Endothelial cell of umbilical vein (primary cell): ENCODE data around the gene SHC1. TPM values are rescaled to one million over a fixed set of nuclear protein-coding genes. Genes with fewer than 3 reads are reported as not detected.
A peak's percentile ranks its signal among the peaks of the same experiment; 100 is the strongest.

Source experiments
- BruUV-seq: library from RNA; stranded (reverse); fragments of 400-500 nt; replicated peaks from 2 replicates; lab custom pipeline; 2021; lab: Mats Ljungman, UMichigan
- CTCF ChIA-PET: fragments of 300-600, 350-600 bp; sonication (Branson Sonifier 250); formaldehyde crosslinking; loops from one replicate; lab custom pipeline; 2021; ENCODE audit warnings: antibody characterized with exemption, inconsistent platforms; lab: Charles Lee
- POLR2A ChIA-PET: fragments of 300-600, 350-600 bp; sonication (Branson Sonifier 250); formaldehyde crosslinking; loops from one replicate; lab custom pipeline; 2021; ENCODE audit warnings: antibody characterized with exemption, inconsistent platforms; lab: Charles Lee
- DNase-seq: peaks from one replicate; pipeline ENCODE4 v3.0.0-alpha.2; 2011; ENCODE audit warnings: low read depth, low spot score
- FAIRE-seq: peaks from 2 replicates; lab custom pipeline; 2011; peaks lifted over from hg19 to GRCh38; lab: Jason Lieb, UNC
- H2AFZ ChIP-seq: 2 replicates; pipeline ENCODE4 v1.6.0; 2012; ENCODE audit warnings: low read depth, low read length, control low read depth, inconsistent platforms
- H3K27ac ChIP-seq: 2 replicates; pipeline ENCODE4 v1.5.1; 2011; ENCODE audit warnings: low read depth, mild to moderate bottlenecking, control low read depth, low read length, moderate library complexity; ENCODE audit not compliant: insufficient read depth
- H3K27me3 ChIP-seq, 2 experiments: 2 replicates each; pipeline versions ENCODE4 v1.6.0 to v1.6.1; 2011; ENCODE audit warnings: low read length in 2 of 2, mixed read lengths in 1 of 2; ENCODE audit not compliant: control insufficient read depth in 2 of 2, insufficient read depth in 2 of 2
- H3K36me3 ChIP-seq, 2 experiments: 2 replicates in 1 of 2; 3 replicates in 1 of 2; pipeline ENCODE4 v1.5.1; 2011; ENCODE audit warnings: low read length in 2 of 2, mild to moderate bottlenecking in 1 of 2, moderate library complexity in 1 of 2; ENCODE audit not compliant: control insufficient read depth in 2 of 2, insufficient read depth in 2 of 2; ENCODE audit errors: extremely low read depth in 1 of 2
- H3K4me1 ChIP-seq: 3 replicates; pipeline ENCODE4 v1.5.1; 2011; ENCODE audit warnings: mild to moderate bottlenecking, low read length; ENCODE audit not compliant: control insufficient read depth, insufficient read depth; ENCODE audit errors: extremely low read depth
- H3K4me2 ChIP-seq: 2 replicates; pipeline ENCODE4 v1.6.1; 2011; ENCODE audit warnings: low read length, control low read depth, mixed read lengths; ENCODE audit not compliant: insufficient read depth
- H3K4me3 ChIP-seq, 3 experiments: fragments of 200-600 bp in 1 of 3; sonication (generic), shearing (Covaris generic) in 1 of 3; replicated peaks in 1 of 3; 2 replicates each; pipeline ENCODE4 v1.5.1; 2011 to 2016; ENCODE audit warnings: control low read depth in 3 of 3, low read length in 3 of 3, mild to moderate bottlenecking in 2 of 3, inconsistent platforms in 1 of 3, low read depth in 1 of 3, moderate library complexity in 1 of 3; ENCODE audit not compliant: insufficient read depth in 1 of 3
- H3K79me2 ChIP-seq: 2 replicates; pipeline ENCODE4 v1.6.0; 2012; ENCODE audit warnings: low read length, inconsistent platforms; ENCODE audit not compliant: control insufficient read depth, insufficient read depth
- H3K9ac ChIP-seq: replicated peaks from 2 replicates; pipeline ENCODE3; 2011; ENCODE audit warnings: low read length, control low read depth; ENCODE audit not compliant: insufficient read depth; ENCODE audit errors: extremely low read depth
- H3K9me1 ChIP-seq: replicated peaks from 3 replicates; pipeline ENCODE4 v1.6.0; 2011; ENCODE audit warnings: mild to moderate bottlenecking, low read length; ENCODE audit not compliant: control insufficient read depth, insufficient read depth; ENCODE audit errors: extremely low read depth
- H3K9me3 ChIP-seq: replicated peaks from 2 replicates; pipeline ENCODE4 v1.5.1; 2012; ENCODE audit warnings: low read length, inconsistent platforms; ENCODE audit not compliant: control insufficient read depth, insufficient read depth
- H4K20me1 ChIP-seq: replicated peaks from 2 replicates; pipeline ENCODE3; 2011; ENCODE audit warnings: mild to moderate bottlenecking, low read length; ENCODE audit not compliant: control insufficient read depth, insufficient read depth; ENCODE audit errors: extremely low read depth
- EZH2 ChIP-seq: IDR thresholded peaks from 2 replicates; pipeline ENCODE4 v1.6.1; 2012; ENCODE audit warnings: borderline replicate concordance, low read depth, mild to moderate bottlenecking, moderate library complexity, low read length, inconsistent platforms; ENCODE audit not compliant: severe bottlenecking
- FOS ChIP-seq: IDR thresholded peaks from 2 replicates; pipeline ENCODE4 v1.6.1; 2011; ENCODE audit warnings: mild to moderate bottlenecking, low read length, moderate library complexity, borderline replicate concordance; ENCODE audit not compliant: insufficient read depth
- JUN ChIP-seq: IDR thresholded peaks from 2 replicates; pipeline ENCODE4 v1.6.1; 2011; ENCODE audit warnings: borderline replicate concordance, low read depth; ENCODE audit not compliant: insufficient read length, insufficient read depth
- POLR2A ChIP-seq: IDR thresholded peaks from 2 replicates; pipeline ENCODE4 v1.6.1; 2012; ENCODE audit warnings: low read depth, mild to moderate bottlenecking, control low read depth, low read length
- POLR2AphosphoS5 ChIP-seq: IDR thresholded peaks from 2 replicates; pipeline ENCODE4 v1.6.1; 2012; ENCODE audit warnings: low read depth, mild to moderate bottlenecking, control low read depth, low read length, moderate library complexity; ENCODE audit not compliant: insufficient read depth
- dilution Hi-C: fragments of 300-500 bp; cut with MboI; formaldehyde crosslinking; loops from one replicate; pipeline ENCODE4 v1.15.0; 2019; ENCODE audit warnings: low sequenced_read_pairs; ENCODE audit not compliant: extremely low pct_ligation_motif_present
- intact Hi-C: fragments of 100-400 bp; cut with micrococcal nuclease; formaldehyde crosslinking; loops from one replicate; pipeline ENCODE4 v1.10.0; 2022
- polyA plus RNA-seq, 4 experiments: library from polyadenylated mRNA; depleted of rRNA in 3 of 4; stranded (reverse) in 3 of 4; unstranded in 1 of 4; fragments of >200 nt; gene quantifications; 2 replicates each; pipeline versions ENCODE4 v1.2.1 to v1.2.3, GENCODE V29; 2011 to 2012; ENCODE audit warnings: missing spikeins in 1 of 4
- total RNA-seq: library from RNA; stranded (reverse); gene quantifications from 2 replicates; pipeline ENCODE4 v1.2.3, GENCODE V29; 2021

Gene SHC1
- total and polyA plus RNA-seq, 2 donors (not counting 3 experiments of a cell fraction or from before 2014, with no cell fraction given) = 316 to 324 TPM

DNA sequence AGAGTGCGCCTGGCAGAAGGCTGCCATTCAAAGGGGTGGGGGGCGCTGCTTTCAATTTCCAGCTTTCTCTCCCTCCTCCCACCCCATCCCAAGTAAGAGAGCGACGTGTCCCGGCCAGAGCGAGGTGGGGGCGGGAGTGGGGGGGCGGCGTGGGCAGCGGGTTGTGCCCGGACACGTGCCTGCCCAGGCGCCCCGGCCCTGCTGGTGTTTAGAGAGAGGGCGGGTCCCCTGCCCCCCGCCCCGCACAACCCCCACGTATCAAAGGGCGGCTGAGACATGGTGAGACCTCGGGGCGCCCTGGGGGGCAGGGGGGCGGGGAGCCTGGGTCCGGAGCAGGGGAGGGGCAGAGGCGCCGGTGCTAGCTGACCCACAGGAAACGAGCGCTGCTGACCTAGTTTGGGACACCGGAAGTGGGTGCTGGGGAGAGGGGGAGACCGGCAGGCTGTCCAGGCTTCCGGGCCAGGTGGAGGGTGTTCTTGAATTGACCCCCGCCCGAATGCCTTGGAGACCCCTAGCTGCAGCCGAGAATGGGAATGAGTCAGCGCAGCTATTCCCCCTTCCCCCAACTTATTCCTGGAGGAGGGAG lies 33.3 kb upstream of the SHC1 start:
- Histone ChIP-seq H3K9ac (peak overlapping the region; percentile 69), H3K36me3 (no peaks in the 10 kb centered on the region), H3K9me1 (no peaks in the 10 kb centered on the region), H3K27me3 (no peaks in the 10 kb centered on the region), H3K4me2 (peak overlapping the region; percentile 54), H3K79me2 (peaks cover 16% of the 10 kb centered on the region), H3K4me3 (peak overlapping the region; percentile 53 to 94 (median 65)), H4K20me1 (no peaks in the 10 kb centered on the region), H3K4me1 (peaks cover 25% of the 10 kb centered on the region), H3K27ac (peak overlapping the region; percentile 63), H2AFZ (peak overlapping the region; percentile 21), H3K9me3 (no peaks in the 10 kb centered on the region)
- dilution Hi-C loops = no loop called here
- ChIA-PET POLR2A (no interaction called here), CTCF (interaction anchor here (0.7 to 6.5 kb wide), 8 partner anchors 11 to 425 kb away, joined by 3 to 87 read pairs (median 4); partner anchors contain the start of genes ADAM15, FLAD1, PYGO2 and SHC1)
- DNase-seq (peak; percentile 33), FAIRE-seq (no peak)
- no TSS peak for BruUV-seq
- no peak for TF ChIP-seq POLR2AphosphoS5
- TF ChIP-seq FOS = peak; percentile 50
- intact Hi-C loops = loop anchor here (2.0 to 5.0 kb wide), 2 partner anchors 41 to 447 kb away; partner anchors contain the start of gene UBE2Q1

DNA sequence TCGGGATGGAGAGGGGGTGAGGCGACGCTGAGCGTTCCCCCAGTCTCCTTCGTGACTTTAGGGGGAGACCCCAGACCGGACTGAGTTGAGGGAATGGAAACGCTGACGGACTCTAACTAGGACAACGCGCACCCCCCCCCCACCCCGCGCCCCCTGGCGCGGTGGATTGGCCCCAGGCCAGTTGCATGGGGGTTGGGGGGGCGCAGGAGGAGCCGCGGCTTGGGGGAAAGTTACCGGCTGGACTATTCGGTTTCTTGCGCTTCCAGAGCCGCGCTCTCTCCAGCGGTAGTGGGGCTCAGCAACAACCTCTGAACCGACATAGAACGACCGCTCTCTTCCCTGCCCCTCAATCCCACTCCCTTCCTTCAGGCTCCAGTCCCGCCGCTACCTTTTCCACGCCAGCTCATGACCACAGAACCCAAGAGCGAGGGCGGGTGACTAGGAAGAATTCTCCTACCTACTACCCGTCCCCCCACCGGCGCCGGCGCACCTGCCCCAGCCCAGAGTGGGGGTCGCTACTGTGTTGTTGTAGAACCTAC lies 32.7 kb upstream of the SHC1 start:
- H3K27me3 ChIP-seq = no peaks in the 10 kb centered on the region
- H3K27ac ChIP-seq = peak overlapping the region; percentile 63
- no peaks in the 10 kb centered on the region for H3K9me3 ChIP-seq
- peak overlapping the region; percentile 21 for H2AFZ ChIP-seq
- dilution Hi-C loops (no loop called here), intact Hi-C loops (loop anchor here (2.0 to 5.0 kb wide), 2 partner anchors 42 to 446 kb away; partner anchors contain the start of gene UBE2Q1)
- peak overlapping the region; percentile 54 for H3K4me2 ChIP-seq
- H3K9me1 ChIP-seq = no peaks in the 10 kb centered on the region
- FAIRE-seq = peak; percentile 67
- no peaks in the 10 kb centered on the region for H4K20me1 ChIP-seq
- peak overlapping the region; percentile 69 for H3K9ac ChIP-seq
- peaks cover 25% of the 10 kb centered on the region for H3K4me1 ChIP-seq
- DNase-seq = peak; percentile 42
- no peaks in the 10 kb centered on the region for H3K36me3 ChIP-seq
- peaks cover 16% of the 10 kb centered on the region for H3K79me2 ChIP-seq
- ChIA-PET CTCF (interaction anchor here (0.7 to 6.5 kb wide), 8 partner anchors 9 to 424 kb away, joined by 3 to 87 read pairs (median 4); partner anchors contain the start of genes ADAM15, LENEP, PYGO2 and SHC1), POLR2A (no interaction called here)
- H3K4me3 ChIP-seq = peak overlapping the region; percentile 53 to 94 (median 65)
- TF ChIP-seq POLR2A (no peak), EZH2 (no peak), FOS (no peak), POLR2AphosphoS5 (no peak), JUN (no peak)
- TSS peak; percentile 34 for BruUV-seq
